ENCODE measurements around the gene MKRN2OS. TPM values are rescaled to one million over a fixed set of nuclear protein-coding genes. Genes with fewer than 3 reads are reported as not detected.

The MKRN2OS gene

Small RNA genes within 50 kb of the gene (small RNA-seq; reads per million reads assigned to genes)
- not detected for gene RF00017 (ENCODE audit: insufficient read depth)
- not detected for gene RNA5SP123 (ENCODE audit: insufficient read depth)
- gene RNU6-377P (ENCODE audit: insufficient read depth): not detected
